ENCODE data around the gene BMP8B. TPM values are rescaled to one million over a fixed set of nuclear protein-coding genes. Genes with fewer than 3 reads are reported as not detected.

Gene BMP8B
- polyA plus RNA-seq, 2 of the 4 experiments (the other 2 are of a cell fraction) = 2.5 to 3.1 TPM

DNA sequence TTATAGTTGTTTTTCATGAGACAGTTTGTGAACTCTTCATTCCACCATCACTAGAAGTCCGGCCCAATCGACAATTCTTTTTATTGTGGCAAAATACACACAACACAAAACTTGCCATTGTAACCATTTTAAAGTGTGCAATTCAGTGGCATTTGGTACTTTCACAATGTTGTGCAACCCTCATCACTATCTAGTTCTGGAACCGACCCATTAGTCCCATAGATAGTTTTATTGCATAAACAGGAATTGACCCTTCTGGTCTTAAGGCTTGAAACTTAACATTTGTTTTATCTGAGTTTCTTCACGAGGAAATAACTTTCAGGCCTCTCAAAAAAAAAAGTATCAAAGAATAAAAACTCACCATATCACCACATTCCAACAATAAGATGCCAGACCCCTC, 58.8 kb downstream of the BMP8B start:
- H3K4me3 ChIP-seq = no peak overlapping the region
- no peaks in the 10 kb centered on the region for H3K9me3 ChIP-seq
- no peaks in the 10 kb centered on the region for H3K4me1 ChIP-seq
- POLR2A ChIA-PET = no interaction called here
- ATAC-seq (no peak), FAIRE-seq (no peak), DNase-seq (ENCODE audit: low read depth in 1 of 2, low spot score in 1 of 2) (no peak)
- H3K27ac ChIP-seq = no peak overlapping the region
- WGBS (ENCODE audit: missing lambda C conversion rate) = 9% methylated on average over 4 of the region's 4 CpGs
- TF ChIP-seq EHMT2 (IDR thresholded peaks at IDR 0.05; ENCODE audit: low read depth) = no peak
- TF ChIP-seq, protein P1, sequence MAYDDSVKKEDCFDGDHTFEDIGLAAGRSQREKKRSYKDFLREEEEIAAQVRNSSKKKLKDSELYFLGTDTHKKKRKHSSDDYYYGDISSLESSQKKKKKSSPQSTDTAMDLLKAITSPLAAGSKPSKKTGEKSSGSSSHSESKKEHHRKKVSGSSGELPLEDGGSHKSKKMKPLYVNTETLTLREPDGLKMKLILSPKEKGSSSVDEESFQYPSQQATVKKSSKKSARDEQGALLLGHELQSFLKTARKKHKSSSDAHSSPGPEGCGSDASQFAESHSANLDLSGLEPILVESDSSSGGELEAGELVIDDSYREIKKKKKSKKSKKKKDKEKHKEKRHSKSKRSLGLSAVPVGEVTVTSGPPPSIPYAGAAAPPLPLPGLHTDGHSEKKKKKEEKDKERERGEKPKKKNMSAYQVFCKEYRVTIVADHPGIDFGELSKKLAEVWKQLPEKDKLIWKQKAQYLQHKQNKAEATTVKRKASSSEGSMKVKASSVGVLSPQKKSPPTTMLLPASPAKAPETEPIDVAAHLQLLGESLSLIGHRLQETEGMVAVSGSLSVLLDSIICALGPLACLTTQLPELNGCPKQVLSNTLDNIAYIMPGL (CRISPR knock-in tag; IDR thresholded peaks at IDR 0.05; ENCODE audit: borderline replicate concordance) = no peak
- TF ChIP-seq CBX2 (IDR thresholded peaks at IDR 0.05; ENCODE audit: borderline replicate concordance, low read depth) = no peak
- TF ChIP-seq POLR2A (IDR thresholded peaks at IDR 0.05; ENCODE audit: low read length) = no peak
- TF ChIP-seq GATA3 (IDR thresholded peaks at IDR 0.05; ENCODE audit: borderline replicate concordance) = no peak
- no peak overlapping the region for H3K4me2 ChIP-seq
- CTCF ChIA-PET = interaction anchor here (1.0 kb wide), 1 partner anchor 10 kb away, joined by 4 read pairs; no protein-coding TSS in a partner anchor

DNA sequence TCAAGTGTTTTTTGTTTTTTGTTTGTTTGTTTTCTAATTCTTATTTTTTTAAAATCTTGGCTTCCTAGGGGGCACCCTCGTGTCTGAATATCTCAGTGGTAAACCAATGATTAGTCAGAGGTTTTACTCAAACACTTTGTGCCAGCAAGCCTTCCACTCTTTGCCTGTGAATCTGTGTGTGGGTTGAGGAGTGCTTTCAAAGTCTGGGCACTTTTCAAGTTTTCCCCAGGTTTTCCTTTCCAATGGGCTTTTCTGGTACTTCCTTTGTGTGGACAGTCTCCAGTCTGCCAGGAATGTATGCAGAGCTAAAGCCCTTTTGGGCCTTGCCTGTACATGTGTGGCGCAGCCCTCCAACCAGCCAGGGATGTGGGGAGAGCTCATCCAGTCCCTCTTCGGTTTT, 59.6 kb downstream of the BMP8B start:
- H3K9me3 ChIP-seq = no peaks in the 10 kb centered on the region
- FAIRE-seq (no peak), ATAC-seq (no peak), DNase-seq (ENCODE audit: low read depth in 1 of 2, low spot score in 1 of 2) (no peak)
- no peak overlapping the region for H3K27ac ChIP-seq
- ChIA-PET CTCF (interaction anchor here (0.6 to 1.0 kb wide), 2 partner anchors 9 to 17 kb away, joined by 3 to 4 read pairs; no protein-coding TSS in a partner anchor), POLR2A (no interaction called here)
- H3K4me3 ChIP-seq = no peak overlapping the region
- H3K4me1 ChIP-seq = no peaks in the 10 kb centered on the region
- TF ChIP-seq JUNB (IDR thresholded peaks at IDR 0.05) (no peak), RFX5 (IDR thresholded peaks at IDR 0.05) (no peak)
- WGBS (ENCODE audit: missing lambda C conversion rate) = 47% methylated on average over 3 of the region's 3 CpGs
- no peak overlapping the region for H3K4me2 ChIP-seq

DNA sequence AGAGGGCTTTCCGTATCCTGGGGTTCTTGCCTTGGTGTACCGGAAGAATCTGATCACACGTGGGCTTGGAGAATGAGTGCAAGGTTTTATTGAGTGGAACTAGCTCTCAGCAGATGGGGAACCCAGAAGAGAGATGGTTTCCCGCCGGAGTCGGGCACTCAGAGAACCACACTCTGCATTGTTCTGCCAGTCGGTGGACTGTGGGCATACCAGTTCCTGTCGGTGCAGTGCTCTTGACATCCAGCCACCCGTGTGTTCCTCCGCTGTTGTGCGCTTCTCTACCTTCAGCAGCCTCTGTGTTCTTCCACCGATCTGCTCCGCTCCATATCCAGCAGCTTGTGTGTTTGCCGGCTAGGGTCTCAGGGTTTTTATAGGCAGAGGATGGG, 60.7 kb downstream of the BMP8B start:
- ATAC-seq (no peak), DNase-seq (ENCODE audit: low read depth in 1 of 2, low spot score in 1 of 2) (no peak), FAIRE-seq (no peak)
- ChIA-PET POLR2A (no interaction called here), CTCF (interaction anchor here (0.7 to 1.0 kb wide), 3 partner anchors 8 to 122 kb away, joined by 3 to 4 read pairs (median 3); no protein-coding TSS in a partner anchor)
- WGBS (ENCODE audit: missing lambda C conversion rate) = 82% methylated on average over 14 of the region's 14 CpGs
- TF ChIP-seq NFE2L2 (conservative IDR thresholded peaks at IDR 0.05; ENCODE audit: low read length) (no peak), MAX (IDR thresholded peaks at IDR 0.05) (no peak), TP53 (CRISPR knock-in tag; IDR thresholded peaks at IDR 0.05) (no peak), CTCF (IDR thresholded peaks at IDR 0.05) (no peak), FOSB (CRISPR knock-in tag; IDR thresholded peaks at IDR 0.05) (no peak), JUNB (IDR thresholded peaks at IDR 0.05) (no peak)
- Histone ChIP-seq H3K4me1 (no peaks in the 10 kb centered on the region), H3K9me3 (no peaks in the 10 kb centered on the region), H3K27ac (no peak overlapping the region), H3K4me2 (no peak overlapping the region), H3K4me3 (no peak overlapping the region)

DNA sequence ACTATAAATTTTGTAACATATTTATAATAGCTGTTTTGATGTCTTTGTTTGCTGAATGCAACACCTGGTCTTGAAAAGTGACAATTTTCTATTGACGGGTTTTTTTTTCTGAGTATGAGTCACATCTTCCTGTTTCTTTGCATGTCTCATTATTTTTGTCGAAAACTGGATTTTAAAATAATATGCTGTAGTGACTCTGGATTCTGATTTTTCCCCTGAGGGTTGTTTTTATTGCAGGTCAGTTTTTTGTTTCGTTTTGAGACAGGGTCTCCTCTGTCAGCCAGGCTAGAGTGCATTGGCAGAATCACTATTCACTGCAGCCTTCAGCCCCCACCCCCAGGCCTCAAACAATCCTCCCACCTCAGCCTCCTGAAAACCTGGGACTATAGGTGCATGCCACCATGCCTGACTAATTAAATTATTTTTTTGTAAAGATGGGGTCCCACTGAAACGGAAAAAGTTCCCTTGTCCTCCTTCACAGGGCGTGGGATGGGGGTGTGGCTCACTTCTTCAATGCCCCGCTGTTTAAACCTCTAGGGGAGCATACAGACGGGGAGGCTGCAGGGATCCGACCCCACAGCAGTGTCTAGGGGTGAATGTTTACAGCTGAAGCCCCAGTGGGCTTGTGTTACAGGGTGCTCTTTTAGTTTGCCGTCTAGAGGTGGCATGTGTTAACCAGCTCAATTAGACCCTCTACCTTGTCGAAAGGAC, 61.3 kb downstream of the BMP8B start:
- no peak for FAIRE-seq
- no peak overlapping the region for H3K4me2 ChIP-seq
- H3K27ac ChIP-seq = no peak overlapping the region
- no peak overlapping the region for H3K4me3 ChIP-seq
- POLR2A ChIA-PET = no interaction called here
- 38% methylated on average over 9 of the region's 10 CpGs for WGBS (ENCODE audit: missing lambda C conversion rate)
- H3K9me3 ChIP-seq = no peaks in the 10 kb centered on the region
- CTCF ChIA-PET = interaction anchor here (0.7 to 1.0 kb wide), 3 partner anchors 9 to 121 kb away, joined by 3 to 4 read pairs (median 3); no protein-coding TSS in a partner anchor
- TF ChIP-seq HEYL (CRISPR knock-in tag; IDR thresholded peaks at IDR 0.05) = no peak
- no peak for TF ChIP-seq HOXB5 (CRISPR knock-in tag; IDR thresholded peaks at IDR 0.05)
- no peak for TF ChIP-seq RNF2 (IDR thresholded peaks at IDR 0.05; ENCODE audit: borderline replicate concordance, low read depth)
- no peak for TF ChIP-seq ZSCAN20 (CRISPR knock-in tag; IDR thresholded peaks at IDR 0.05)
- TF ChIP-seq RARB (CRISPR knock-in tag; IDR thresholded peaks at IDR 0.05) = no peak
- TF ChIP-seq ZFP36 (IDR thresholded peaks at IDR 0.05; ENCODE audit: borderline replicate concordance, partially characterized antibody) = no peak
- DNase-seq (ENCODE audit: low read depth in 1 of 2, low spot score in 1 of 2) = no peak
- no peaks in the 10 kb centered on the region for H3K4me1 ChIP-seq
- no peak for ATAC-seq
